ENCODE data around the gene TXLNG. TPM values are rescaled to one million over a fixed set of nuclear protein-coding genes. Genes with fewer than 3 reads are reported as not detected.

The TXLNG gene
- total and polyA plus RNA-seq, 2 donors (not counting 3 experiments of a cell fraction or from before 2014, with no cell fraction given), result 6.8 to 7.6 TPM

- Histone ChIP-seq H4K20me1 (replicated peaks; ENCODE audit: control insufficient read depth, extremely low read depth, insufficient read depth, low read length) (no peaks in the 10 kb centered on the region), H2AFZ (ENCODE audit: low read depth, low read length) (no peak overlapping the region), H3K4me1 (ENCODE audit: control insufficient read depth, extremely low read depth, insufficient read depth, low read length) (peaks cover 17% of the 10 kb centered on the region), H3K27ac (ENCODE audit: insufficient read depth, low read depth, low read length) (peak overlapping the region; percentile 81), H3K4me3 (replicated peaks in 1 of 3; ENCODE audit: insufficient read depth in 1 of 3, low read depth in 1 of 3, low read length in 3 of 3) (peak overlapping the region; percentile 69 to 89 (median 86)), H3K9ac (replicated peaks; ENCODE audit: extremely low read depth, insufficient read depth, low read length) (peak overlapping the region; percentile 76), H3K79me2 (ENCODE audit: control insufficient read depth, insufficient read depth, low read length) (peaks cover 49% of the 10 kb centered on the region), H3K4me2 (ENCODE audit: insufficient read depth, low read length) (peak overlapping the region; percentile 87), H3K9me1 (replicated peaks; ENCODE audit: control insufficient read depth, extremely low read depth, insufficient read depth, low read length) (no peaks in the 10 kb centered on the region), H3K9me3 (replicated peaks; ENCODE audit: control insufficient read depth, insufficient read depth, low read length) (no peaks in the 10 kb centered on the region), H3K27me3 (ENCODE audit: control insufficient read depth in 2 of 2, insufficient read depth in 2 of 2, low read length in 2 of 2) (no peaks in the 10 kb centered on the region), H3K36me3 (ENCODE audit: control insufficient read depth in 2 of 2, extremely low read depth in 1 of 2, insufficient read depth in 2 of 2, low read length in 2 of 2) (no peaks in the 10 kb centered on the region)
- dilution Hi-C loops (cut with MboI; ENCODE audit: extremely low pct_ligation_motif_present, low sequenced_read_pairs) (no loop called here), intact Hi-C loops (cut with micrococcal nuclease) (no loop called here)
- POLR2A ChIA-PET, result no interaction called here
- CTCF ChIA-PET, result no interaction called here
- no peak for TF ChIP-seq JUN (IDR thresholded peaks at IDR 0.05; ENCODE audit: borderline replicate concordance, insufficient read depth, insufficient read length, low read depth)
- TF ChIP-seq POLR2A (IDR thresholded peaks at IDR 0.05; ENCODE audit: low read depth, low read length), result no peak
- no peak for TF ChIP-seq MAX (IDR thresholded peaks at IDR 0.05; ENCODE audit: insufficient read depth, insufficient read length)
- no peak for TF ChIP-seq POLR2AphosphoS5 (IDR thresholded peaks at IDR 0.05; ENCODE audit: insufficient read depth, low read depth, low read length)
- TF ChIP-seq FOS (IDR thresholded peaks at IDR 0.05; ENCODE audit: borderline replicate concordance, insufficient read depth, low read length), result no peak
- TF ChIP-seq EZH2 (IDR thresholded peaks at IDR 0.05; ENCODE audit: borderline replicate concordance, low read depth, low read length, severe bottlenecking), result no peak
- no peak for TF ChIP-seq MYC (IDR thresholded peaks at IDR 0.05; ENCODE audit: low read depth, low read length)
- TF ChIP-seq GATA2 (IDR thresholded peaks at IDR 0.05; ENCODE audit: insufficient read depth, insufficient read length, low read depth, low read length), result no peak
- TF ChIP-seq, protein P1, sequence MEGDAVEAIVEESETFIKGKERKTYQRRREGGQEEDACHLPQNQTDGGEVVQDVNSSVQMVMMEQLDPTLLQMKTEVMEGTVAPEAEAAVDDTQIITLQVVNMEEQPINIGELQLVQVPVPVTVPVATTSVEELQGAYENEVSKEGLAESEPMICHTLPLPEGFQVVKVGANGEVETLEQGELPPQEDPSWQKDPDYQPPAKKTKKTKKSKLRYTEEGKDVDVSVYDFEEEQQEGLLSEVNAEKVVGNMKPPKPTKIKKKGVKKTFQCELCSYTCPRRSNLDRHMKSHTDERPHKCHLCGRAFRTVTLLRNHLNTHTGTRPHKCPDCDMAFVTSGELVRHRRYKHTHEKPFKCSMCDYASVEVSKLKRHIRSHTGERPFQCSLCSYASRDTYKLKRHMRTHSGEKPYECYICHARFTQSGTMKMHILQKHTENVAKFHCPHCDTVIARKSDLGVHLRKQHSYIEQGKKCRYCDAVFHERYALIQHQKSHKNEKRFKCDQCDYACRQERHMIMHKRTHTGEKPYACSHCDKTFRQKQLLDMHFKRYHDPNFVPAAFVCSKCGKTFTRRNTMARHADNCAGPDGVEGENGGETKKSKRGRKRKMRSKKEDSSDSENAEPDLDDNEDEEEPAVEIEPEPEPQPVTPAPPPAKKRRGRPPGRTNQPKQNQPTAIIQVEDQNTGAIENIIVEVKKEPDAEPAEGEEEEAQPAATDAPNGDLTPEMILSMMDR (IDR thresholded peaks at IDR 0.05; ENCODE audit: extremely low read depth in 1 of 2, insufficient read depth in 1 of 2, low read depth in 1 of 2, low read length in 2 of 2), result no peak
- no TSS peak for BruUV-seq (replicated peaks)
- FAIRE-seq (no peak), DNase-seq (ENCODE audit: low read depth, low spot score) (peak; percentile 1)
Measured at GRCh38 chrX:16868920-16869319, 82.7 kb downstream of the TXLNG start.

Data from endothelial cell of umbilical vein (primary cell).